Fibroblast of skin of scalp (primary cell): ENCODE measurements around the gene C3orf33.

Experiments
- DNase-seq: peaks from one replicate; pipeline ENCODE4 v3.0.0-alpha.2; 2013

C3orf33 gene

DNA sequence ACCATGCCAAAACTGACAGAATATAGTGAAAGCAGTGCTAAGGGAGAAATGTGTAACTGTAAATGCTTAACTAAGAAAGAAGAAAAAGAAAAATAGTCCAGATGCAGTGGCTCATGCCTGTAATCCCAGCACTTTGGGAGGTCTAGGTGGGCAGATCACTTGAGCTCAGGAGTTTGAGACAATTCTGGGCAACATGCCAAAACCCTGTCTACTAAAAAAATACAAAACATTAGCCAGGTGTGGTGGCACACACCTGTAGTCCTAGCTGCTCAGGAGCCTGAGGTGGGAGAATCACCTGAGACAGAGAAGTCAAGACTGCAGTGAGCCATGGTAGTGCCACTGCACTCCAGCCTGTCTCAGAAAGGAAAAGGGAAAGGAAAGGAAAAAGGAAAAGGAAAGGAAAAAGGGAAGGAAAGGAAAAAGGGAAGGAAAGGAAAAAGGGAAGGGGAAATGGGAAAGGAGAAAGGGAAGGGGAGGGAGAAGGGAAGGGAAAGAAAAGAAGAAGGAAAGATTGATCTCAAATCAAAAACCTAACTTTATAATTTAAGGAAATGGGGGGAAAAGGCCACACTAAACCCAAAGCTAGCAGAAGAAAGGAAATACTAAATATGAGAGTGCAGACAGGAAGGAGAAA is 20.3 kb downstream of the C3orf33 start:
- no peak for DNase-seq

DNA sequence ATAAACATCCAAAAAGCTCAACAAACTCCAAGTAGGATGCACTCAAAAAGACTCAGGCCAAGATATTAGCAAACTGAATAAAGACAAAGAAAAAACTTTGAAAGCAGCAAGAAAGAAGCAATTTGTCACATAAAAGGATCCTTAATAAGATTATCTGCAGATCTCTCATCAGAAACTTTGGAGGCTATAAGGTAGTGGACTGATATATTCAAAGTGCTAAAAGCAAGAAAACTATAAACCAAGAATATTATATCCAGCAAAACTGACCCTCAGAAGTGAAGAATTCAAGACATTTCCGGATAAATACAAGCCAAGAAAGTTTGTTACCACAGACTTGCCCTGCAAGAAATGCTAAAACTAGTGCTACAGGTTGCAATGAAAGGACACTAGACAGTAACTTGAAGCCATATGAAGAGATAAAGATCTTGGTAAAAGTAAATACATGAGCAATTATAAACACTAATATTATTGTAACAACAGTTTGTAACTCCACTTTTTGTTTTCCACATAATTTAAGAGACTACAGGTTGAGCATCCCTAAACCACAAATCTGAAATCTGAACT is 23.6 kb downstream of the C3orf33 start:
- DNase-seq: no peak

DNA sequence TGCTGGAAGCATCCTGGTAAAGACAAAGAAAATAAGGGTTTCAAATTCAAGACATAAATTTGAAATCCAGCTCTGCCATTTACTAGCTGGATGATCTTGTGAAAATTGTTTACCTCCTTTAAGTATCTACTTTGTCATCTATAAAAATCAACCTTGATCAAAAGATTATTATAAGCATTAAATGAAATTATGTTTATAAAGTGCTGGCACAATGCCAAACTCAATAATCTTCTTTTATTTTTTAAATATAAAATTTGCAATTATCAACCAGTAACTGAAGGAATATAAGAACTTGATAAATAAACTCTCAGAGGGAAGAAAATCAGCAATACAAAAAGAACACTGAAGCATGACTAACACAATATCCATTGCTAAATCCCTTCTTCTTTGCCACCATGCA is 25.8 kb downstream of the C3orf33 start:
- no peak for DNase-seq

DNA sequence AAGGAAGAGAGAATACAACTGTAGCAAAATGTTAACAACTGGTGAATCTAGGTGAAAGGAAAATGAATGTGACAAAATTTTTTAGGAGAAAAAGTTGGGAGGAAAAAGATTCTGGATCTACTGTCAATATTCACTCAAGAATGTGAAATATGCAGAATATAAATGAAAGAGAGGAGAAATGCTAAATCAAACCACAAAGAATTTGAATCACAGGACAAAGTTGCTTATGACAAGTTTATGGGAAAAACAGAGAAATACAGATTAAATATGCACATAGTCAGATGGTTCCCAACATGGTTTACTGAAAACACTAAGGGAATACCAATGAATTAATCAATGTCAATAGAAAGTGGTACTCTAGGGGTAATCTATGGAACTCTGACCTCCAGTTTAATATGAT is 27.6 kb downstream of the C3orf33 start:
- DNase-seq: peak; percentile 45

DNA sequence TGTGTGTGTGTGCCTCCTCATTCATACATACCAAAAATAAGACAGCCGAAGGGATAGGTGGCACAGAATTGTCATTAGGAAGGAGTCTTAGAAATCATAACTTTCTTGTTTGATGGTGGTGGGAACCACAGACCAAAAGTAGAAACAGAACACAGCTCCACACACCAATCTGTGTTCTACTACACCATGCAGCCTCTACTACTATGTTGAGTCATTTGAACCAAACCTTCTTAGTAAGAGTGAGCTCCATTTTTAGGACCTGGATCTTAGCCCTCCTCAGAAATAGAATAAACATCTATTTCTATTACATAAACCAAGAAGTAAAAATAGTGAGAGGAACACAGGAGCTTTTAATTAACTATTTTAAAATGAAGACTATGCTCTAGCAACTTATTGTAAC is 33.3 kb downstream of the C3orf33 start:
- DNase-seq: no peak

DNA sequence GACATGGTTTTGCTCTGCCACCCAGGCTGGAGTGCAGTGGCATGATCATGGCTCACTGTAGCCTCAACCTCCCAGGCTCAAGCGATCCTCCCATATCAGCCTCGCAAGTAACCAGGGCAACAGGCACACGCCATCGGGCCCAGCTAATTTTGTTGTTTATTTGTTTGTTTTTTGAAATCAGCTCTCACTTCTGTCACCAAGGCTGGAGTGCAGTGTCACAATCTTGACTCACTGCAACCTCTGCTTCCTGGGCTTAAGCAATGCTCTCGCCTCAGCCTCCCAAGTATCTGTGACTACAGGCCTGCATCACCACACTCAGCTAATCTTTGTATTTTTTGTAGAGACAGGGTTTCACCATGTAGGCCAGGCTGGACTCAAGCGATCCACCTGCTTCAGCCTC is 35.0 kb downstream of the C3orf33 start:
- DNase-seq: no peak

DNA sequence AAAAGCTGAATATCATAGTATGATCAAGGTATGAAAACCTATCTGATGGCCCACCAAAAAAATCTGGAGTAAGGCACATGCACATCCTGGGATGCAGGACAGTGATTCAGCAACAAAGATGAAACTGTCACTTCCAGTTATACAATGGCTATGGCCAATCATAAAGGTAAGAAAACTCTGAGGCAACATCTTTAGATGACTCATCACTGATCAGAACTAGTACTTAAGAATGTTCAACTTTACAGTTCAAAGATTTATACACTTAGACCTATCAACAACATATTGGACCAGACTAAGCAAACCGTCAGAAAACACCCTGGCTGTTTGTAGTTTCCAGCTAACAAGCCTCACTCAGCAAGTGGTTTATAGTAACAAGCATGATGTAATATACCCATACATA is 39.9 kb downstream of the C3orf33 start:
- DNase-seq: no peak

DNA sequence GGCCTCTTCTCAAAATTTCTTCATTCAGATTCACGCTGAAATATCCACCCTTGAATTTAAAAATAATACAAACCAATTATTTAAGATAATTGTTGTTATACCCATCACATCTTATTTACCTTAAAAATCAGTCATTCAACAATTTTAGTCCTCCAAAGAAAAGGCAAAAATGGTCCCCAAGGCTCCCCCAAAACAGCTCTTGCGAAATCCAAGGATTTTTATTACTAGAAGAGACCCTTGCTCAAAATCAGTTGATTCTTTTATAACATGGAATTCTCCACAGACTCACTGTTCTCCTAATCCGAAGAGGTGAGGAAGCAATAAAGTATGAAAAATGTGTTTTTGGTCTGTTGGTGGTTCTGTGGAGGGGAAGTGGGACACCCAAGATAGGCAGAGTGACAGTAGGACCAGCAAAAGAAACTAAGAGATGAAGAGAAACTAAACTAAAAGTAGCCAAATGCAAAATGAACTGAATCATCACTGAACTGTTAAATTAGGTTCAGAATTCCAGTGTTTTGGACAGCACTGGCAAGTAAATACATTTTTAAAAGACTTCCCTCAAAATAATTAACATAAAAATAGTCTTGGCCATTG is 42.1 kb downstream of the C3orf33 start:
- no peak for DNase-seq

DNA sequence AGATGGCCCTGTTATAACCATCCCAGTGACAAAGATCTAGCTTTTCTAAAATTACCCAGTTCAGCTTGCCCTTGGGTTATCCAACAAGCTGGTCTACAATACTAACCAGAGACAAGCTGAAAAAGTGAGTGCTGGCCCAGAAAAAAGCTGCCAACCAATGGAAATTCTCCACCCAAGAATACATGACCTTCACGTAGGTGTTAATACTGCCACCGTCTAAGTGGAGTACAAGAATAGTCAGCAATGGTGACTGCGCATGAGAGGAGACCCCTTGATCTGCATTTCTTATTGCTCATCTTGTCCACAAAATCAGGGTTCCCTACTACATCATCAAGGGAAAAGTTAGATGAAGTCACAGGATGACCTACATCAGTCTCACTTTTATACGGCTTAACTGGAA is 45.4 kb downstream of the C3orf33 start:
- DNase-seq: no peak

DNA sequence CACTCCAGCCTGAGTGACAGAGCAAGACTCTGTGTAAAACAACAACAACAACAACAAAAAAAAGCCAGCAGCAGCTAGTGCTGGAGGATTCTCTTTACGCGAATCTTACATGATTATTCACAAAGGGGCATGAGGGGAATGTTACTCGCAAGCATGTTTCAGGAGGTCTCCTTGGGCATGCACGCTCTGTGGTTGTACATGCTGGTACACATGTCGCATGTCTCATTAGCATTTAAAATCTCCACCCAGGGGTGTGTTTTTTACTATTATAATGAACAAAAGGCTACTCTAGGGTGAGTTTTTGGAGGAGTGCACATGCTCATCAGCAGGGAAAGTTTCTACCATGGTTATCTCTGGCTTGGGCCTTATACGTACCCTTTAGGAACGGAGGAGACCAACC is 48.5 kb downstream of the C3orf33 start:
- no peak for DNase-seq

DNA sequence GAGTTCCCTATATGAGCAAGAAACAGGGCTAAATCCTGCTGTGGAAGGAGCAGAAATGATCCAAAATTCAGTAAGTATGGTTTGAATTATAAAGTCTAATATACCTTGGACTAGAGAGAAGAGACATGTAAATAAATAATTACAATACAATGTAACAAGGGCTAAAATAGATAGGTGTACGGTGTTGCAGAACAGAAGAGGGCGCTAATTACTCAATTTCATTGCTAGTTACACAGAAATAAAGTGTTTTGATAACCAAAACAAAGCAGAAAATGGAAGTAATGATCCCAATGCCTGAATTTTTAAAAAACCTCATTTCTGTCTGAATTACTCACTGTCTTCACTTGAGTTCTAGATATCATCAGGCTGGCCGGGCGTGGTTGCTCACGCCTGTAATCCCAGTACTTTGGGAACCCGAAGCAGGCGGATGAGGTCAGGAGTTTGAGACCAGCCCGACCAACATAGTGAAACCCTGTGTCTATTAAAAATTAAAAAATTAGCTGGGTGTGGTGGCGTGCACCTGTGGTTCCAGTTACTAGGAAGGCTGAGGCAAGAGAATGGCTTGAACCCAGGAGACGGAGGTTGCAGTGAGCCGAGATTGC is 52.9 kb downstream of the C3orf33 start:
- DNase-seq: peak; percentile 37

DNA sequence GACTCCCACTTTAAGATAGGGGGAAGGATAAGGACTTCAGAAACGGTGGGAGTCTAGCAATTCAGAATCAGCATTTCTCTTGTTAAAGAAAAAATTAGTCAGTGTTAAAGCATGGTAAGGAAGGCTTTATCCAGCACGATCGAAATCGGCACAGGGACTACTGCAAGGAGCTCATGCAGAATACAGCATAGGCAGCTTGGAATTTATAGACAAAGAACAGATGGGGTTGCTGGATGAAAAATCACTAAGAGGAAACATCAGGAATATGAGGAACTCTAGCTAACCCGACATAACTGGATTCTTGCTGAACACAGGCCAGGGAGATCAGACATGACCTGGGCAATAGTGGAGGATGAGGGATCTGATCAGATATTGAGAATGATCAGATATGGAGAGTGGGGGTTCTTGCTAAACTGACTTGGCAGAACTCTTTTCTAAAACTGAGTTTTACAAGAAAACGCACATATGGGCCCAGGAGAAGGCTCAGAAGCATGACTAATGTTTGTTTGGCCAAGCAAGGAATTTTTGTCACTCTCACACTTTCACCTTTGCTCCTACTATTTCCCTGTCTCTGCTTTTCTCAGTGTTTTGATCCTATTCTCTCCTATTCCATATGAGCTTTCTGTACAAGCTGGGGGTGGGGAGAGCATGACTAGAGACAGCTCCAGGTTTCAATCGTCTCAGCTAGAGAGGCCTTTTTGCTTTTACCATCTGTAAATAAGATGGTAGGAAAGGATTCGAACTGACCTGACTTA is 57.3 kb downstream of the C3orf33 start:
- no peak for DNase-seq

DNA sequence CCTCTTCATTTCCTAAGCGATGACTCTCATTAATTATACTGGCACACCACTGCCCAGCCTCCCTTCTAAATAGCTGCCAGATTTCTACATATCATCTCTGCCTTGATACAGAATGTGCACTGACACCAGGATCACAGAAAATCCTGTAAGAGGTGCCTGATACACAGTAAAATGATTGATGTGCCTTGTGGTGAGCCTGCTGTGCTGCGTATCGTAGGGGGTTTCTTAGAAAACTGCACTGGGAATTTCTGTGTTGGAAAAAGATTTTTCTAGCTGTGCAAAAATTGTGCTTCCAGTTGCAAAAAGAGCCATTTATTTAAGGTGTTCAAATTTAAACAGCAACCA is 58.2 kb downstream of the C3orf33 start:
- no peak for DNase-seq

DNA sequence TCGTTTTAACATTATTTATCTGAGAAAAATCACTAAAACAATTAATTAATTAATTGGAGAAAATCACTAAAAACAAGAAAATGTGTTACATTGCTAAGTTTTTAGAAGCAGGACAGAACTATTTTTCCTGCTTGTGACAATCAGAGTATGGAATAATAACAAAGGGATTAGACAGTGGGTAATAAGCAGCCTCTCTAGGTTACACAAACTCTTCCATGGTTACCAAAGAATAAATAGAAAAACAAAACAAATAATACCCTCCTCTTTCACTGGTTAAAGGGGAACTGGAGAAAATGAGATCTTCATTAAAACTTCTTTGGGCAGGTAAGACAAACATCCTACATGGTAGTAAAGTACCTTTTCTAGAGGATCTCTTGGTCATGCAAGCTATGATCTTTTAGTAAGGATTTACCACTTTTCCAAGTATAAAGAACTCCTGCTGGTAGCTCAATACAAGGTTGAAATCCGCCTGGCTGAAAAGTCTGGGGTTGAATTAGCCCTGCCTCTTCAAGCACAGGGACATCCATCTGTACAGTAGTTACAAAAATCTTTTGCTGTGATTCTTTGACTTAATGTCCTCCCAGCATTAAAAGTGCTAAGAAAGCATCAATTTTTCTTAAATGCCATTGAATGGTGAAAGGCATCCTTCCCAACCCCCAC is 58.7 kb downstream of the C3orf33 start:
- no peak for DNase-seq

DNA sequence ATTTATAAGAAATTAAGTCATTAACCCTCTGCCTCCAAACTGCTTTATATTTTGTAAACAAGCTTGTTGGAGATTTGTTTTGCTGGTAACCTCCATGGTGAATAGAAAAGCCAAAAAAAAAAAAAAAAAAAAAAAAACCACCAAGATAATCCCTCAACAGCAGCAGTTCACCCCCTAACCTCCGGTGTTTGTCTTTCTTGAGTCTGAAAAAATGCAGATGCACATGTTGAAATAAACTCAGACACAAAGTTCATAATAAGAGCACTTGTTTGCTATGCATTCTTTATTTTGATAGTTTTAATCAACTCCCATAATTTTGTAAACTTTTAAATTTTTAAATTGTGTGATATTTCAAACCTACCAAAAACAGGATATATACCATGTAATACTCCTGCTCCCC is 59.4 kb downstream of the C3orf33 start:
- no peak for DNase-seq

DNA sequence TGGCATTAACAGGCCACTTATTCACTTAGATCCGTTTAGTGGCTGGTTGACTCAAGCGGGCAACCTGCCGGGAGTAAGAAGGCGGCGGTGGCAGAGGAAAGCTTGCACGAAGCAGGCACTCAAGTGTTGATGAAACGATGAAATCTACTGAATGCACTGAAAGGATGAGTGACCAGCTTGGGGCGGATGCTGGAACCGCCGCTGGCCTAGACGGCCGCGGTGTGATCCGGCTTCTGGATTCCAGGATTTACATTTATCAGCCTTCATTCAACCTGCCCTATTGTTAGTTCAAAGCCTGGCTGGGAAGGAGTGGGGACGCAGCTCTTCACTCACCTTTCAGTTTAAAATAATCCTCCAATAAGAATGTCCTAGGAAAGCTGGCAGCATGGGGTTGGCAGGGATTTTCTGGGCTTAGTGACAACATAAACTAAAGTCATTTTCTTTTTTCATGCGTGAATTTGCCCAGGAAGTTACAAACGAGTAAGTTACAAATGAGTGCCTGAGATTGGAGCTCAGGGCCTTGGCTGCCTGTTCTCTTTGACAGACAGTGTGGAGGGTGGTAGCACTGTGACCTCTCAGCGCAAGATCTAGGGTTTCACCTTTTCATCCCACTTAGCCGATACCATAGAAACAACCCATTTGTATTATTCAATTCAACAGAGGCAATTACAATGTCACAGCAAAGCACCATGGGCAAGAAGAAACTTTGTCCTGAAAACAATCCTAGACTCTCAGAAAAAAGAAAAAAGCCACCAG is 60.1 kb downstream of the C3orf33 start:
- DNase-seq: no peak

DNA sequence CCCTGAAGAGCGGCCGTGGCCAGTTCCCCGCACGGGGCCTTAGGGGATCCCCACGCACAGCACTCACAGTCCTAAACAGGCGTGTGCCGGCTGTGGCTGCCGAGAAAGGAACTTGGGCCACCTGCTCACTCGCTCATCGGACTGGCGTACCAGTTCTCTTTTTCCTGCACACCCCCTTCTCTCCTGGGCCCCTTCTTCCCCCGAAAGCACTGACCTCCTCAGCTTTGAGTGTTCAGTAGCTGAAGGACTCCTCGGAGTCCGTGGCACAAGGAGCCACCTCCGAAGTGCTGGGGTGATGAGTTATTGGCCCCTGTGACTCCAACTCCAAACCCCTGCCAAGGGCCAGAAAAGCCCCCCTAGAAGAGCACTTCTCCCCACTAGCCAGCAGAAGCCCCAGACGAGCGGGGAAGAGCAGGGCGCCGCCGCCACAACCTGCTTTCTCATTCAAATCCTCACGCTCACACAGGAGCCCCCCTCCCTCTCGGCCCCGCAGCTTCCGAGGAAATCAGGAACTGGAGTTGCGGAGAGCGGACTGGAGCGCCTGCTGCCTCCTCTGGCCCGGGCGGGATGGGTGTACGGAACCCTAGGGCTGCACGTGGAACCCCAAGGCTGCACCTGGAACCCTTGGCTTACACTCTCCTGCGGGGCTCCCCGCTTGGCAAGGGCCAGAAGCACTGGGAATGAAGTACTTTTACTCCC is 61.3 kb downstream of the C3orf33 start, which contains the start of gene PLCH1:
TSS of gene PLCH1 (minus strand) at position 446 of the 699 bp plus-strand sequence. CDS start 40,847 bp downstream, outside the sequence.
- peak; percentile 54 for DNase-seq

DNA sequence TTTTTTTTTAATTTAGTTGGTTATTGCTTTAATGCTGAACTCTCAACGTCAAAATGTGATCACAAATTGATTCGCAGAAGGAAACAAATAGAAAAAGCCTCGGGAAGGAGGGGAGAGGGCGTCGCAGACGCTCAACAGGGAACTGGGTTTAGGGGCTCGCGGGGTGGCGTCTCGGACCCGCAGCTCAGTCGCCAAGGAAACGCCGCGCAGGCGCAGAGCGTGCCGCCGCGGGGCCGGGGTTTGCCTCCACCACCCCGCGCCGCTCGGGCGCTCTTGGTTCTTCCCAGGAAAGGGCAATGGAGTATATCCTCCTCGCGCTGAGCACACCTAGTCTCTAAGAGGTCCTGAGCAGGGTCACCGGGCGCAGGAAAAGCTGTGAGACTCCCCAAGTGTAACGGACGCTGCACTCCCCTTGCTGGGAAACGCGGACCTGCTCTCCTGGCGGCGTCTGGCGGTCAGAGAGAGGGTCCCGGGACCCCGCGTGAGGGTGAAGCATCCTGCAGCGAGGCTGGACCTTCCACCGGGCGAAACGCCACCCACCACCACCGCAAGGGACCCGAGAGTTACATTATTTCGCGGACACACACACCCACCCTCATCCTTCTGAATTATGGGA is 62.0 kb downstream of the C3orf33 start:
- peak; percentile 47 for DNase-seq

DNA sequence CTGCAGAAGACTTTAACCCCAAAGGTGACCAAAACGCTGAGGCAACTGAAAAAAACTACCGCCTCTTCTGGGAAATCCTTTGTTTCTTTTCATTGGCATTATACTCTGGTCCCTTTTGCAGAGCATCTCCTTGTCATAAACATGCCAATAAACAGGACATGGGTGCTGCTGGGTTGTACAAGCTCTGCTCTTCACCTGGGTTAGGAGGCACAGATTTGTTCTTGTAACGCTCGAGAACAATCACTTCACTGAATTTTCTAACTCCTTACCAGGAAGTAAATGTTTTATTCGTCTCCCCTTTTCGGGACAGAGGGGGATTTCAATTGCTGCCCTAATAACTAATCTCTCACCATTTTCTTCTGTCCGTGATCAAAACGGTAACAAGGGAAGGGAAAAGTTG is 62.5 kb downstream of the C3orf33 start:
- DNase-seq: no peak

DNA sequence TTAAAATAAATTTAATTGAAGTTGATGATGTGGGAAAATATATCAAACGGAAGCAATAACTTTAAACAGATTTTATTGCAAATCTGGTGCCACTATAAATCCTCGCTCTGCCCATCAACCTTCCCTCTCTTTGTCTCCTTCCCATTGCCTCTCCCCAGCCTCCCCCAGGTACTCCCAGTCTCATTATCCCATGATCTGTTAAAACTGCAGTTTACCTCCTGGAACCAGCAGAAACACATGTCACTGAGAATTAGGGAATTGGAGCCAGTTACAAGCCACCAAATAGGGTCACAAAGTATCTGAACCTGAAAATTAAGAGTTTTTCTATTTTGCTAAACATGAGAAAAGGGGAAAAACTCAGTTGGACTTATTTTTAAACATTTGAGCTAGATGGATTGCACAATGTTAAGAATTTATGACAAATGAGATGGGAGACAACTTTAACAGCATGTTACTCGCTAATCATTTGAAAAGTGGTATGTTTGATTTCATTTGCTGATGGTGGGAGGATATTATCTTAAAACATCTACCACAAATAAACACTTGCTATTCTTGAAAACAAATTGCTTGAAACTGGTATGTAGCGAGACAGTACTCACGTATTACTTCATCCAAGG is 63.6 kb downstream of the C3orf33 start:
- no peak for DNase-seq
